ENCODE results near the gene CAMTA1.

The CAMTA1 gene

GRCh38 chr1:6987940-6988339, 202.7 kb downstream of the CAMTA1 start:
- DNase-seq: no peak

DNA sequence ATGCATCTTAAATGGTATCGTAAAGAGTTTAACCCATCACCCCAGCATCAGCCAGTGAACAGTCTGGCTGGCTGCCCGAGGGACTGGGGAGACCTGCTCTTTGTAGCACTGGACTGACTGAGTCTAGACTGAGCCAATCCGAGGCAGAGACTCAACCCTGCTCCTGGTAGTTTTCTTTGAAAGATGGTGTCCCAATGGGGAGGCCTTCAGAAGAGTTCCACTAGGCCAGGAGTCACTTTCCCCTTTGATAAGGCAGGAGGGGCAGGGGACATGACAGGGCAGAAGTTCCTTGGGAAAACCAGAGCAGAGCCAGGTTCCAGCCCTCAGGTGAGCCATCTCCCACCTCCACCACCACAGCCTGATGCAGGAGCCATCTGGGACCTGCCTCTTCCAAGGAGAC, 203.5 kb downstream of the CAMTA1 start:
- no peak for DNase-seq

DNA sequence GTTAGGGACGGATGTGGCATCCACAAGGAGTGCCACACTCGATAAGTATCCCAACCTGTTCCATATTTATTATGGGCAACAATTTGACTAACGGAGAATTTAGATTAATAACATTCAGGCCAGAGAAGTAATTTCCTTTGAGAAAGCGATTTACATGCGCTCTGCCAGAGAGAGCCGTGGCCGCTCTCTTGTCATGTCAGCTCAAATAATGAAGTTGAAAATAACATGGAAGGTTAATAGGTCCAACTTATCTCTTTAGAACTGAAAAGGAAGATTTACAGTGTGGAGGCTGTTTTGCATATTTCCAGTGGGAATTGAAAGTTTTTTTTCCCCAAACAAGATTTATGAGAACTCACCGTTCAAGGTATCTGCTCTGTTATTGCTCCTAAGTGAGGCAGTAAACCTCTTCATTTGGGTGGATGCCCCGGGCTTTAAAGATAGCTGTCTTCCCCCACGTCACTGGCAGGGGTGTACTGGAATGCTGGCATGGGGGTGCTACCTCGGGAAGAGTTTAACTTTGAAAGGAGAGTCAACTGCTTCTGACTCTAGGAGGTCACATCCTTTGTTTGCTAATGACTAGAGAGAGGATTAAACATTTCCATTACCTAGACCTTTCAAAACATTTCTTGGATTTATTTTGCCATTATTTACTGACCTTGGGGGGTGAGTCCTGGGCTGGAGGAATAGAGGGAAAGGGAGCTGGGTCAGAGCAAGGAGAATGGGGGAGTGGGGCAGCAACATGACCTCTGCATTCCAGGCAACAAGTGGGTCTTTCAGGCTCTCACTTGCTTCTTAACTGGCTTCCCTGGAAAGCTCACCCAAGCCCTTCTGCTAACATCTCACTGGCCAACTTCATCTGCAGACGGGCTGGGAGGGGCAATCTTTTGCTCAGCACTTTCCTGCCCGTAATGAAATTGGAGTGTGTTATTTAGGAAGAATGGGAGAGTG, 204.2 kb downstream of the CAMTA1 start:
- no peak for DNase-seq

GRCh38 chr1:6991266-6991665, 206.0 kb downstream of the CAMTA1 start:
- DNase-seq: no peak

GRCh38 chr1:6995789-6996188, 210.5 kb downstream of the CAMTA1 start:
- no peak for DNase-seq

GRCh38 chr1:6996371-6996770, 211.1 kb downstream of the CAMTA1 start:
- no peak for DNase-seq

GRCh38 chr1:6996866-6997265, 211.6 kb downstream of the CAMTA1 start:
- no peak for DNase-seq

GRCh38 chr1:6998267-6998666, 213.0 kb downstream of the CAMTA1 start:
- DNase-seq: no peak

DNA sequence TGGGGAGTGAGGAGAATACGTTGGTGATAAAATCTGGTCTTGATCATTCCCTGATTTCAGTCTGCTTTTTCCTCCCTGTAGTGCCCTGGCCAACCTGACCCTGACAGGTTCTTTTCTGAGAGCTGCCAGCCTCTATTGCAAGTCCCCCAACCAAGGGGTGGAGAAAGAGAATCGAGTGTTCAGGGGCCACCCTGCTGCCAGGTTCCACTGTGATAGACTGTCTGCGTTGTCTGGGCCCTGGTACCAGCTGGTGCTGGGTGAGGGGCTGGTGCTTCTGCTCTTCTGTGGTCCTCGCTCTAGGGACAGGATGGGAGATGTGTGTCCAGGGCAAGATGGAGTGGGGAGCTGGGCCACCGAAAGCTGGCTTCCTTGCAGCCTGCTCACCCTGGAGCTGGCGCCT, 214.6 kb downstream of the CAMTA1 start:
- no peak for DNase-seq

DNA sequence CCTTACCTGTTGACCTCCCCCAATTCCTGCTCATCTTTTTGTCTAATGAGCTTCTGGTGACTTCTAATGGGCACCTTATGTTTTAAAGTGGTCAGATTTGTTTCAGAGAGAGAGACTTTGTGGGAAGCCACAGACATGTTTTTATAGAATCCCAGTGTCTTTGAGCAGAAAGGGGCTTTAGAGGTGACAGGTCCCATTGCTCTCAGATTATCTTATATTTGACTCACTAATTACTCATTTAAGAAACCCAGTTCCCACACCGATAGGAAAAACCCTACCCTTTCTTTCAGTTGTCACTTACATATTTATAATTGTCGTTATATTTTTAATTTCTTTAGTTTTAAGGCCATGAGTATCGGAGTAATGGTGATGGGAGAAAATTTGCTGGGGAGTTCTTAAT, 215.5 kb downstream of the CAMTA1 start:
- no peak for DNase-seq

DNA sequence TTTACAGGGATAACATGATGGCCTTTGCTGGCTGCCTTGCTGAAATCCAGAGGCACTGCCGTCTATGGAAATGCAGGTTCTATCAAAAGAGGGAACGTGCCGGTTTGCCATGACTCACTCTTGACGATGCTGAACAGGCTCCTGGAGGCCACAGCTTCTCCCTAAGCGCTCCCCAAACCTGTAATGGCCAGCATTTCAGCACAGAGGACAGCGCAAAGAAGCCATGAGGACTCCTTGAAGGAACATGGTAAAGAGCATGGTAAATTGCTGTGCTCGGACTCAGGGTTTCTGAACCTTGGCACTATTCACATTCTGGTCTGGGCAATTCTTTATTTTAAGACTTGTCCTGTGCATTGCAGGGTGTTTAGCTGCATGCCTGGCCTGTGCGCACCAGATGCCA, 217.5 kb downstream of the CAMTA1 start:
- no peak for DNase-seq

DNA sequence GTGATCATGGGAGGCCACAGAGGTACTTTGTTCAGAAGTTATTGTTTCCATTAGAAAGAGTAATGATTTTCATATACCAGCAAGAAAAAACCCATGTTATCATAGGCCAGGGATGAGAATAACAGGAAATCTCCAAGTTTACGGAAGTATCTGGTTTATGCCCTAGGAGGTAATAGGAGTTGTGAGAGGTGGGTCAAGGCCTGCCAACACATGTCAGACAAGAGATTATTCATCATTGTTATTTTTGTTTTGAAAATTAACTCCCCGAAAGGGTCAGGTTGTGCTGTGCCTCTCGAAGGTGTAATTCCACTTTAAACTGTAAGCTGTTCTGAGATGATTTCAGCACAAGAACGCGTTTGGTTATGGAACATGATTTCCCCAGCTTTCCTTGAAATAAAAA, 218.4 kb downstream of the CAMTA1 start:
- DNase-seq: no peak

GRCh38 chr1:7004181-7004580, 218.9 kb downstream of the CAMTA1 start:
- DNase-seq: no peak

DNA sequence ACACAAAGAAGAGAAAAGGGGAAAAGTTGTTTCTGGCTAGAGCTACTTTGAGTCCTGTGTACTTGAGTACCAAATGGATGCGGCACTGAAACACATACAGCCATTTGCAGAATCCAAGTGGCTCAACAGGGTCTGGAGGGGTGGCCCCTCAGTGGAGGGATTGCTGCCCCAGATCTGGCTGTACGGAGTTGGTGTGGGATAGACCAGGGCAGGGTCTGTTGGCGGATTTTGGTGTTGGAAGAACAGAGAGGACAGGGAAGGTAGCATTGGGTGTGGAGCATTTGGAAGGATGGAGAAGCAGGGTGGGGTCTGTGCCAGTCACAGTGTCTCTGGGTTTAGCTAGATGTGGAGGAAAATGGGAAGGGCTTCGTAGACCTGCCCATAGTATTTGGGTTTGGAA, 220.5 kb downstream of the CAMTA1 start:
- DNase-seq: no peak

DNA sequence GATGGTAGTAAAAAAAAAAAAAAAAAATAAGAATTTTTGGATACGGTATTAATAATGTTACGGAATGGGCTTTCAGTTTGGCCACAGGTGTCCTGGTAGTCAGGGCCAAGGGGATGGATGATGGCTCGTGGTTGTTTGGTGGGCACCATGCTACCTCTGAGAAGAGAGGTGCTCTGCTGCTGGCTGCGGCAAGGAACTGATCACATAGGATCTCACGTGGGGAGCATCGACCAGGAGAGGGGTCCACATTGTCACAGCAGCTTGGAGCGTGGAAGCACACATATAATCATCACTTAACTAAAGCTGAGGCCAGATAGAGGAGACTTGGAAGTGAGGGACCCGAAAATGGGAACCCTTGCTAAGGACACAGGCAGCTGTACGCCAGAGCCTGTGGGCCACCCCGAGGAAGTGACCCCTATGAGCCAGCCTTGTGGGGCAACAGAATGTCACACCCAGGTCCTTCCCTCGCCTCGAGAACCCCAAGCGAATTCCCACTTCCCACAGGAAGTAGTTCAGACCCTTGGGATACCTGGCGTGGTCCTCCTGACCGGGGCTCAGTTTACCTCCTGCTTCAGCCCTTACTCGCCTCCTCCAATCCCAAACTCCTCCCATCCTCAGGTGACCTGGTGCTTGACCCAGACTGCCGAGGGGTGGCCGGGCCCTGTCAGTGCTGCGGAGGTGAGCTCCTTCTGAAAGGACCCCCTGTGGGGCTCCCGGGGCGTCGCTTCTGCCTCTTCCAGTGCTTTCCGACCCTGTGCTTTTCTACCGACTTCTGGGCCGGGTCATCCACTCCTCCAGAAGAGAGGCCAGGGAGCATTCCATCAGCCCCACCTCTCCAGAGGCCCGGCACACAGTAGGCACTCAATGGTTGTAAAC, 222.0 kb downstream of the CAMTA1 start:
- no peak for DNase-seq

GRCh38 chr1:7007902-7008301, 222.6 kb downstream of the CAMTA1 start:
- DNase-seq: no peak

GRCh38 chr1:7008331-7008730, 223.1 kb downstream of the CAMTA1 start:
- no peak for DNase-seq

DNA sequence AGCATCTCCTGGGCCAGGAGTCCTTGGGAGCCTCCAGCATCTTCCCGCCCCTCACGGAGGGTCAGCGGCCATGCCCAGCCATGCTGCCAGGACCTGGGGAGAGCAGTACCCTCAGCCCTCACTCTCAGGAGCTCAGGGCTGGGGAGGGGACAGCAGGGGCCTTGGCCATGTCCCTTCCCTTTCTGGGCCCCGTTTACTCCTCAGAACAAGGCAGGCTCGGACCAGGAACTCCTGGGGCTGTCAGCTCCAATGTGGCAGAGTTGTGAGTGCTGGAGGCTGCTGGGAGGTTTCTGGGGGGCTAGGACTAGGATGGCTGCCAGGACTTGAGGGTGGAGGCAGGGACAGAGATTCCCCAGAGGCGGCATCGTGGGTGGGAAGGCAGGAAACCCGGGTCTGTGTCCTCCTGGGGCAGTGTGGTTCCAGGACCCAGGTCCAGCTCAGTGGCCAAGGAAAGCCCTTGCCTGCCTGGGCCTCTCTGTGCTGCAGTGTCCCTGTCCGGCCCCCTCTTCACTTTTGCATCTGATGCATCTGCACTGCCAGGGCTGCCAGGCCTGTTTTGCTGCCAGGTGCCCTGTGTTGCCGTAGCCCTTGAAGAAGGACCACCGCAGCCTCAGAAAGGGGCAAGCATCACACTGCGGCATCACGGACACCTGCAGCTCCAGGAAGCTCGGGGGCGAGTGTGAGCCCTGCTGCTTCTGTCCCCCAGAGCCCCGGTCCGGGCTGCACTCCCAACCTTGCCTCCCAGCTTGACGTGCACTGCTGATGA, 223.9 kb downstream of the CAMTA1 start:
- no peak for DNase-seq

GRCh38 chr1:7009741-7010525, 224.7 kb downstream of the CAMTA1 start:
- no peak for DNase-seq

GRCh38 chr1:7010534-7011200, 225.4 kb downstream of the CAMTA1 start:
- DNase-seq: no peak

GRCh38 chr1:7011826-7012225, 226.6 kb downstream of the CAMTA1 start:
- no peak for DNase-seq

GRCh38 chr1:7012461-7012924, 227.2 kb downstream of the CAMTA1 start:
- no peak for DNase-seq
